K562 treated with DMSO at 1 percent for 12 hours (cell line): ENCODE data around the gene GUK1. TPM values are rescaled to one million over a fixed set of nuclear protein-coding genes. Genes with fewer than 3 reads are reported as not detected.

Source experiments
- total RNA-seq: library from RNA; unstranded; fragments of 300-600 nt; gene quantifications from 2 replicates; pipeline ENCODE4 v1.2.3, GENCODE V29; 2022; ENCODE audit not compliant: insufficient read depth

GUK1 gene, protein sequence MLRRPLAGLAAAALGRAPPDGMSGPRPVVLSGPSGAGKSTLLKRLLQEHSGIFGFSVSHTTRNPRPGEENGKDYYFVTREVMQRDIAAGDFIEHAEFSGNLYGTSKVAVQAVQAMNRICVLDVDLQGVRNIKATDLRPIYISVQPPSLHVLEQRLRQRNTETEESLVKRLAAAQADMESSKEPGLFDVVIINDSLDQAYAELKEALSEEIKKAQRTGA
- total RNA-seq = 371 and 501 TPM in 2 replicates

DNA sequence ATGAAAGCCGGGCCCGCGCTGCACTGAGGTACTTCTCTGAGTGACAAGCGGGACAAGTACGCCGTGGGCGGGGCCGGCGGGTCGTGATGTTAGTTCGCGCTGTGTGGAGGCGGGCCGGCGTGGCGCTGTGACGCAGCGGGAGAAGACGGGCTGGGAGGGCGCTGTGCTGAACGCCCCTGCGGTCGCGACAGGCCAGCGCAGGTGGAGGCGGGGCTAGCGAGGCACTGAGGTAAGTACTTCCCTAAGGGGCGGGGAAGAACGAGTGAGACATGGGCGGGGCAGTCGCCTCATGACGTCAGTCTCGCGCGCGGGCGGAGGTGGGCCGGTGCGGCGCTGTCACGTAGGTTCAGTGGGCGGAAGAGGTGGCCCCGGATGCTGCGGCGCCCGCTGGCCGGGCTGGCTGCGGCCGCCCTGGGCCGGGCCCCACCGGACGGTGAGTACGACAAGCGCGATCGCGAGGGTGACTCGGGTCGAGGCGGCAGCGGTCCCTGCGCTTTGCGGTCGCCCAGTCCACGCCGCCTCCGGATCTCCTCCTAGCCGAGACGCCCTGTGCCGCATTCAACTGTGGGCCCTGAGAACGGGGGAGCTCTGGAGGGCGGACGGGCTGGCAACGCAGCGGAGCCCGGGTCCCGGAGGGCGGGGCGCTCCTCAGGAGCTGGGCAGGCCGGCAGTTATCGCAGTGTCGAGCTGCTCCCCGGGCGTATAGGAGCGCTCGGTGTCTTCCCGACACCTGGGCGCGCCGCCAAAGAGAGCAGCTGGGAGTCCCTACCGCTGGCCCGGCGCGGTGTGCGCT, at the start of gene GUK1:
TSS of gene GUK1 (plus strand) at position 349 of the 793 bp plus-strand sequence. CDS start at position 373, 24 bp downstream.

DNA sequence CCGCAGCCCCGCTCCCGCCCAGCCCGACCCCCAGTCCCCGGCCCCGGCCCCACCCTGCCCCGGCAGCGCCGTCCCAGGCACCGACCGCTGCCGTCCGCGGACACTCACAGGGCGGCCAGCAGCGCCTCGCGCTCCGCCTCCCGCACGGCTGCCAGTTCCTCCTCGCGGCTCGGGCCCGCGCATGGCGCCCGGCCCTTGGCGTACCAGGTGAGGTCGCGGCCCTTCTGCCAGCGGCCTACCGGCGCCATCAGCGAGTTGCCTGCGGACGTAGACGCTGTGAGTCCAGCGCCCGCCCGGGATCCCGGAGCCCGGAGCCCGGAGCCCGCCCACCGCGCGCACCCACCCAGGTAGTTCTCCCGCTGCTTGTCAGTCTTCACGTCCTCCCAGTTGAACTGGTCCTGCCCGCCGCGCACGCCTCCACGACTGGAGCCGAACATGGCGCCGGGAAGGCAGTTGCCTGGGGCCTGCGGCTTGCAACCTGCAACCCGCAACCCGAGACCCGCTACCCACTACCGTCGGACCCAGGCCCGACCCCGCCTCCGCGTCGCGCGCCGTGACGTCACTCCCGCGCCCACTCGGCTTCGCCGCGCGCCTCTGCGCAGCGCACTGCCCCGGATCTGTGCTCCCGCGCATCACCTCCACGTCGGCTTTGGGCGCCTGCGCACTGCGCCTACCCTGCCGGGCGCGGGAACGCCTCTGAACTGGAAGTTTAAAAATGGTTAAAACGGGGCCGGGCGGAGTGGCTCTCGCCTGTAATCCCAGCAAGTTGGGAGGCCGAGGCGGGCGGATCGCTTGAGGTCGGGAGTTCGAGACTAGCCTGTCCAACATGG, 37.1 kb upstream of the GUK1 start, which contains the start of gene C1orf35:
TSS of gene C1orf35 (minus strand) at position 535 of the 830 bp plus-strand sequence. CDS start at position 437, 98 bp downstream.

DNA sequence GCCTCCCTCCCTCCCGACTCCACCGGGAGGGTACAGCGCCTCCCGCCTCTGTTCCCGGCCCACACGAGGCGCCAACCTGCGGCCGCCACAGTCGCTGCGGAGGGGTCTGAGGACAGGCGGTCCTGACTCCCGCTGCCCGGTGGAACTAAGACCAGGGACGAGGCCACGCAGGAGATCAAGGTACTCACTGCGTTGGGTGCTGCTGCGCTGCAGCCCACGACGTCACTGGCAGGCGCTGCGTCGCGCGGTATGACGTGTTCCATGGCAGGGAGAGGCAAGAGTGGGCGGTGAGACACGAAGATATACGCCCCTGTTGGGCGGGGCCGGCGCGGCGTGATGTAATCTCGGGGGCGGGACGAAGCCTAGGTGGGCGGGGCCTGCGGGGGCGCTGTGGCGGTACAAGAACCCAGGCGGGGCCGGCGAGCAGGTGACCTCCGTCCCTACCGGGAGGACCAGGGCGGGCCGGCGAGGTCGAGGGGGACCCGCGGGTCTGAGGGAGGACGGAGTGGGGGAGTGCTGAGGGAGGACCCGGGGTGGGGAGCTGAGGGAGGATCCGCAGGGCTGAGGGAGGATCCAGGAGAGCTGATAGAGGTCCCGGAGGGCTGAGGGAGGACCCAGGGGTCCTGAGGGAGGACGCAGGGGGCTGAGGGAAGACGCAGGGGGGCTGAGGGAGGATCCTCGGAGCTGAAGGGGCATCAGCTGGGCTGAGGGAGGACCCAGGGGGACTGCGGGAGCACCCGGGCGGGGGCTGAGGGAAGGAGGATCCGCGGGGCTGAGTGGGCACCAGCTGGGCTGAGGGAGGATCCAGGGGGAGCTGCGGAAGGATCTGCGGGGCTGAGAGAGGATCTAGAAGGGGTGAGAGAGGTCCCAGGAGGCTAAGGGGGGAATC, 30.8 kb upstream of the GUK1 start, which contains the start of gene MRPL55:
TSS of gene MRPL55 (minus strand) at position 227 of the 889 bp plus-strand sequence. CDS start 1,039 bp downstream, outside the sequence.

DNA sequence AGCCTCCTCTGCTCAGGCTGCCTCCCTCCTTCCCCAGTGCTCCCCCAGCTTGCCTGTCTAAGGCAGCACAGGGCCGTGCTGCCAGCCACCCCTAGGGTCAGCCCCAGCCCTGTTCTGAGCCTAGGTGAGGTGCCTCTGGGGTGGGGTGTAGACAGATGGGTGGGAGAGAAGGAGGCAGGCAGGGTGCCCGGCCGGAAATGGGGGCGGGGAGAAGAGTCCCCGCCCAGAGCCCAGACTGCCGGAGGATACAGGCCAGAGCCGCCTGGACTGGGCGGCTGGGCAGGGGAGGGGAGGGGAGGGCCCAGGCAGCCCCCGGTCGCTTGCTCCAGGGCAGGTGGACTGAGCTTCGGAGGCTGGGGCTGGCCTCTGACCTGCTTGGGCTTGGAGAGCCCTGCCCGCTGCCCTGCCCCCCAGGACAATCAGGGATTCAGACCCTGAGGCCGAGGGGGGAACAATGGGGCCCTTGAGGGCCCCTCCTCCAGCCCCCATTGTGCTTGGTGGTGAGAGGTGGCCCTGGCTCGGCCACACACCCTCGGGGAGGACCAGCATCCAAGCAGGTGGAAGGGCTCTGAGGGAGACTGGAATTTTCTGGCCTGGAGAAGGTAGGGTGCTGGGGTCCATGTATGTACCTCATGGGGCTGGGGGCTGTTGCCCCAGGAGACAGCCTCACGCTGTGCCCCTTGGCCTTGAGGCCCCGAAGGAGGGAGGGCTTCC, 9.5 kb downstream of the GUK1 start, which contains the start of gene GJC2:
TSS of gene GJC2 (plus strand) at position 525 of the 714 bp plus-strand sequence. CDS start 7,829 bp downstream, outside the sequence.

GRCh38 chr1:228165372-228166169, 25.5 kb downstream of the GUK1 start, which contains the start of gene IBA57:
TSS of gene IBA57 (plus strand) at chr1:228165804. CDS start at chr1:228165817, 13 bp downstream.

Other genes starting within 250 kb of the GUK1 start
- 0.25 and 0.38 TPM in 2 replicates for gene WNT9A, start 192.3 kb upstream of the GUK1 start, total RNA-seq
- gene WNT3A, start 133.3 kb upstream of the GUK1 start, total RNA-seq = not detected in 2 replicates
- gene ARF1, start 57.6 kb upstream of the GUK1 start, total RNA-seq = 456 and 567 TPM in 2 replicates
- gene C1orf35, start 37.0 kb upstream of the GUK1 start, total RNA-seq = 41.2 and 55.0 TPM in 2 replicates
- 122 and 168 TPM in 2 replicates for gene MRPL55, start 31.0 kb upstream of the GUK1 start, total RNA-seq
- 0.65 and 0.74 TPM in 2 replicates for gene GJC2, start 9.7 kb downstream of the GUK1 start, total RNA-seq
- 3.9 and 6.8 TPM in 2 replicates for gene IBA57, start 25.5 kb downstream of the GUK1 start, total RNA-seq
- 6.8 and 11.9 TPM in 2 replicates for gene OBSCN, start 67.8 kb downstream of the GUK1 start, total RNA-seq